ENCODE data around the gene ATF7IP2. TPM values are rescaled to one million over a fixed set of nuclear protein-coding genes. Genes with fewer than 3 reads are reported as not detected.
"Not testable (repeated sequence)": the region's sequence is repeated elsewhere in the genome, so short reads cannot be mapped to it uniquely, and the experiment has no call there.

ATF7IP2 gene
- total RNA-seq, 2 experiments from 2014 or later, result 19.4 to 20.3 TPM

DNA sequence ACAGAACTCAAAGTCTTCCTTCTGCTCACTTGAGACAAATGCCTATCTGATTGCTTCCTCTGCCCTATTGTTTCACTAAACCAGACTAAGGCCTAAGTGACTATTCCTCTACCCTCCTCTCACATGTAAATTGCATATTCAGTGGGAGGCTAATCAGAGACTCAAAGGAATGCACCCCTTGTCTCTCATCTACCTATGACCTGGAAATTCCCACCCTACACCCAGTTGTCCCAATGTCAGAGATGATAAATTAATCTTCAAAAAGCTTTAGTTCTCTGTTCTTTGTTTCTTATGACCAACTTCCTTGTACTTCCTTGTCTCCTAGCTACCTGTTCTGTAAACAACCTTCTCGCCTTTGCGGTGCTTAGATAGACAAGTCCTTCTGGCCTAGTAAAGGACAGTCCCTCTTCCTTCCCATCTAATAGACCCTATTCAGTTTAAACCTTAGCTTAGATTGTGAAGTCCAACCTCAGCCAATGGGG, 118.6 kb downstream of the ATF7IP2 start:
- H3K4me3 Mint-ChIP-seq, result no peak overlapping the region
- H3K36me3 Mint-ChIP-seq, result no peaks in the 10 kb centered on the region
- H3K27me3 Mint-ChIP-seq, result no peaks in the 10 kb centered on the region
- DNase-seq, result no peak
- no peak overlapping the region for H3K27ac Mint-ChIP-seq
- peaks cover 4% of the 10 kb centered on the region for H3K4me1 Mint-ChIP-seq
- peaks cover 4% of the 10 kb centered on the region for H3K9me3 Mint-ChIP-seq

DNA sequence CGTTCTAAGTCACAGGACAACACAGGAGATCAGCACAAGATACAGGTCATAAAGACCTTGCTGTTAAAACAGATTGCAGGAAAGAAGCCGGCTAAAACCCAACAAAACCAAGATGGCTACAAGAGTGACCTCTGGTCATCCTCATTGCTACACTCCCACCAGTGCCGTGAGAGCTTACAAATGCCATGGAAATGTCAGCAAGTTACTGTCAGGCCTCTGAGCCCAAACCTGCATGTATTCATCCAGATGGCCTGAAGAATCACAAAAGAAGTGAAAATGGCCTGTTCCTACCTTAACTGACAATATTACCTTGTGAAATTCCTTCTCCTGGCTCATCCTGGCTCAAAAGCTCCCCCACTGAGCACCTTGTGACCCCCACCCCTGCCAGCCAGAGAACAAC, 119.4 kb downstream of the ATF7IP2 start:
- H3K4me1 Mint-ChIP-seq, H3K9me3 Mint-ChIP-seq, DNase-seq, H3K4me3 Mint-ChIP-seq, H3K36me3 Mint-ChIP-seq, H3K27ac Mint-ChIP-seq, H3K27me3 Mint-ChIP-seq: not testable (repeated sequence)

DNA sequence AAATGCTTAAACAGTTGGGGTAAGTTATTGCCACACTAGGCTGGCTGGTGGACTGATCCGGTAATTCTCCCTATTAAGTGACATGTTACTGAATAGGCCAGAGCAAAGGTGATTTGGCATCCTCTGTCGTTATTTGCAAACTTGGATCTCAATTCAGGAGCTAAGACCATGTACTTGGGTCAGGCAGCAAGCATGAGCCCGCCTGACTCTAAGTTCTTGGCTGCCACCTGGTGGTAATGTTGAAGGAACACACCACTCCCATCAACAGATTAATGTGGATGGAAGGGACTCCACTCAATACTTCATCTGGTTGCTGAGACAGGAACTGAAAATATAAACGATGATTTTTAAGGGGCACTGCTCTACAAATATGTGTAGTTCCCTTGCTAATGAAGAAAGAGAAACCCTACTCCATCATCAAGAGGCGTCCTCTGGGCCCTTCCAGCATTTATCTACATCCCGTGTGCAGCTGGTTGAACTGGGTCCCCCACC, 123.7 kb downstream of the ATF7IP2 start:
- no peaks in the 10 kb centered on the region for H3K27me3 Mint-ChIP-seq
- no peak overlapping the region for H3K27ac Mint-ChIP-seq

DNA sequence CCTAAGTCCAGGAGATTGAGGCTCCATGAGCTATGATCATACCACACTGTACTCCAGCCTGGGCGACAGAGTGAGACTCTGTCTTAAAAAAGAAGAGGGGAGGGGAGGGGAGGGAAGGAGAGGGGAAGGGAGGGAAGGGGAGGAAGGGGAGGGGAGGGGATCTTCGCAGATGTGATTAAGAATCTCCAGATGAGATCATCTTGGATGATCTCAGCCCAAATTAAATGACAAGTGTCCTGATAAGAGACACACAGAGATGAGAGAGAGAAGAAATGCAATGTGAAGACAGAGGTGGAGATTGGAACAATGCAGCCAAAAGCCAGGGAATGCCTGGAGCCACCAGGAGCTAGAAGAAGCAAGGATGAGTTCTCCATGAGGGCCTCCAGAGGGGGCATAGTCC, 124.4 kb downstream of the ATF7IP2 start:
- Mint-ChIP-seq H3K4me3 (no peak overlapping the region), H3K36me3 (no peaks in the 10 kb centered on the region), H3K27me3 (no peaks in the 10 kb centered on the region), H3K4me1 (peaks cover 4% of the 10 kb centered on the region), H3K9me3 (no peaks in the 10 kb centered on the region), H3K27ac (no peak overlapping the region)
- no peak for DNase-seq

More for the DNA sequence above, 123.7 kb downstream of the ATF7IP2 start:
- Mint-ChIP-seq H3K9me3 (peaks cover 4% of the 10 kb centered on the region), H3K4me1 (peaks cover 4% of the 10 kb centered on the region), H3K4me3 (no peak overlapping the region), H3K36me3 (no peaks in the 10 kb centered on the region)
- peak; percentile 54 for DNase-seq

DNA sequence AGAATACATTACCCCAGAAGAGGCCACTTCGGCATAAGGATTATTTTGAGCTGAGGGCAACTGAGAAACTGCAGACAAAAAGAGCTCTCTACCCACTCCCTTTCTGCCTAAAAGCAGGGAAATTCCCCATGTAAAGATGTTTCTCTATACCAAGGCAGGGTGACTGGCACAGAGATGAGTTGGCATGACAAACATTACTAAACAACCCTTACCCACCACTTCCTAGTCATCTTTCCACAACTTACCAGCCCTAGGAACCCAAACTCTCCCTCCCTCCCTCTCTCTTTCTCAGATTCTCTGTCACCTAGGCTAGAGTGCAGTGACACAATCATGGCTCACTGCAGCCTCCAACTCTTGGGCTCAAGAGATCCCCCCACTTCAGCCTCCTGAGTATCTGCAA, 126.0 kb downstream of the ATF7IP2 start:
- Mint-ChIP-seq H3K9me3 (no peaks in the 10 kb centered on the region), H3K4me1 (peaks cover 4% of the 10 kb centered on the region), H3K27ac (no peak overlapping the region), H3K4me3 (no peak overlapping the region), H3K27me3 (no peaks in the 10 kb centered on the region), H3K36me3 (no peaks in the 10 kb centered on the region)
- DNase-seq, result no peak

DNA sequence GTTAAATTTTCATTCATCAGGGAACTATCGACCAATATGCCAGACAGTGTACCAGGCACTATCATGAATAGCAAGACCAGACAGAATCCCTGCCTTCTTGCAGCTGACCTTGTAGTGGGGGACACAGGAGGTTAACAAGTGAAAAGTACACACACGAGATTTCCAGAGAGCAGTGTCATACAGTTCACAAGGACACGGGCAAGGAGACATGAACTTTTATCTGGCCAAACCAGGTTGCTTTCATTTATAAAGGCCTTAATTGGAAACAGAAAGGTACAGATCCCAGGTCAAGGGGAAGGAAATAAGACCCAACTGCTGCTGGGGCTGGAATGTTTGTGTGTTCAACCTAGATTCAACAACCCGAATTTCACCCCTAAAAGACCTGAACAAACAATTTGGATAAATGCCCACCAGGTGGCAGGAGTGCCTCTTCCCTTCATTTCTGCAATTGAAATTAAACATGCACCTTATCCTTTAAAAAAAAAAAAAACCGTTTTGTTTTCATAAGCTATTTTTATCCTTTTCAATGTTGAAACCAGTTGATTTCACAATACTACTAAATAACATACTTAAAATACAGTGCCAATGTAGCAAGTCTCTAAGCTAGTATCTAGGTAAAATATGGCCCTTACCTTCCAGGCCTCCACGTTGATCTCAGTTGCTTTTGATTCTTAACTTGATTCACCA, 128.7 kb downstream of the ATF7IP2 start:
- no peak overlapping the region for H3K27ac Mint-ChIP-seq
- peaks cover 2% of the 10 kb centered on the region for H3K4me1 Mint-ChIP-seq
- DNase-seq, result peak; percentile 30
- peaks cover 7% of the 10 kb centered on the region for H3K27me3 Mint-ChIP-seq
- no peaks in the 10 kb centered on the region for H3K9me3 Mint-ChIP-seq
- no peaks in the 10 kb centered on the region for H3K36me3 Mint-ChIP-seq
- H3K4me3 Mint-ChIP-seq, result no peak overlapping the region

DNA sequence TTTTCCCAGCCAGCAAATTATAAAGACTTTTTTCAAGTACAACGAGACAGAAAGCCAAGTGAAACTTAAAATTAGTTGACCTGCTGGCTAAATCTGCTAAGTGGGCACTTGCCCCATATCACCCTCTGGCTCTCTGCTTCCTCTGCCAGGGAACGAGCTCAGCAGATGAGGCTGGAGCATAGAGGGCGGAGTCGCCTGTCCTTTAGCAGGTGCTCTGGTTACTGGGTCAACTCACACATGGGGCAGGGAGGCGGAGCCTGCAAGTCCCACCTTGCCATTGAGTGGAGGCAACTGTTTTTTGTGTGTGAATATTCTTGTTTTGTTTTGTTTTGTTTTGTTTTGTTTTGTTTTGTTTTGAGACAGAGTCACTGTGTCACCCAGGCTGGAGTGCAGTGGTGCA, 132.0 kb downstream of the ATF7IP2 start:
- no peaks in the 10 kb centered on the region for H3K4me1 Mint-ChIP-seq
- no peak overlapping the region for H3K4me3 Mint-ChIP-seq
- no peaks in the 10 kb centered on the region for H3K36me3 Mint-ChIP-seq
- no peak overlapping the region for H3K27ac Mint-ChIP-seq
- H3K9me3 Mint-ChIP-seq, result no peaks in the 10 kb centered on the region
- H3K27me3 Mint-ChIP-seq, result peaks cover 14% of the 10 kb centered on the region
- no peak for DNase-seq

DNA sequence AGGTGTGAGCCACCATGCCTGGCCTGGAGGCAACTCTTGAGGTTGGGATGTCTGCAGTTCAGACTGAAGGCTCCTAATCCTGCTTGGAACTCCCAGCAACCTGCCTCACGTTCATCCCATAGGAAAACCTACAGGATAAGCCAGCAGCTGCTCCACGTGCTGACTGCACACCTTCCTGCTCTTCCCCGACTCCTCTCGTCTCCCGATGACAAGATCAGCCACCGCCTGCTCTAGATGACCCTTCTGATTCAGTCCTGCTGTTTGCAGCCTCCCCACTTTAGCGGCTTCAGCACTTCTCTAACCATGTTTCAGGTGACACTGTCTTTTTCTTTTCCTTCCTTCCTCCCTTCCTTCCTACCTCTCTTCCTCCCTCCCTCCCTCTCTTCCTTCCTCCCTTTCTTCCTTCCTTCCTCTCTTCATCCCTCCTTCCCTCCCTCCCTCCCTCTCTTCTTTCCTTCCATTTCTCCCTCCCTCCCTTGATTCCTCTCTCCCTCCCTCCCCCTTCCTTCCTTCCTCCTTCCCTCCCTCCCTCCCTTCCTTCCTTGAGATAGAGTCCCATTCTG, 132.7 kb downstream of the ATF7IP2 start:
- Mint-ChIP-seq H3K4me1 (no peaks in the 10 kb centered on the region), H3K27me3 (peaks cover 14% of the 10 kb centered on the region), H3K36me3 (no peaks in the 10 kb centered on the region), H3K27ac (no peak overlapping the region), H3K4me3 (no peak overlapping the region), H3K9me3 (no peaks in the 10 kb centered on the region)
- DNase-seq, result no peak

DNA sequence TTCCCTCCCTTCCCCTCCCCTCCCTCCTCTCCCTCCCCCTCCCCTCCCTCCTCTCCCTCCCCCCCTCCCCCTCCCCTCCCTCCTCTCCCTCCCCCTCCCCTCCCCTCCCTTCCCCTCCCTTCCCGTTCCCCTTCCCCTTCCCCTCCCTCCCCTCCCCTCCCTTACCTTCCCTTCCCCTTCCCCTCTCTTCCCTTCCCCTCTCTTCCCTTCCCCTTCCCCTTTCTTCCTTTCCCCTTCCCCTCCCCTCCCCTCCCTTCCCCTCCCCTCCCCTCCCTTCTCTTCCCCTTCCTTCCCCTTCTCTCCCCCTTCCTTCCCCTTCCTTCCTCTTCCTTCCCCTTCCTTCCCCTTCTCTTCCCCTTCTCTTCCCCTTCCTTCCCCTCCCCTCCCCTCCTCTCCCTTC, 133.4 kb downstream of the ATF7IP2 start:
- Mint-ChIP-seq H3K9me3 (no peaks in the 10 kb centered on the region), H3K4me3 (no peak overlapping the region)

DNA sequence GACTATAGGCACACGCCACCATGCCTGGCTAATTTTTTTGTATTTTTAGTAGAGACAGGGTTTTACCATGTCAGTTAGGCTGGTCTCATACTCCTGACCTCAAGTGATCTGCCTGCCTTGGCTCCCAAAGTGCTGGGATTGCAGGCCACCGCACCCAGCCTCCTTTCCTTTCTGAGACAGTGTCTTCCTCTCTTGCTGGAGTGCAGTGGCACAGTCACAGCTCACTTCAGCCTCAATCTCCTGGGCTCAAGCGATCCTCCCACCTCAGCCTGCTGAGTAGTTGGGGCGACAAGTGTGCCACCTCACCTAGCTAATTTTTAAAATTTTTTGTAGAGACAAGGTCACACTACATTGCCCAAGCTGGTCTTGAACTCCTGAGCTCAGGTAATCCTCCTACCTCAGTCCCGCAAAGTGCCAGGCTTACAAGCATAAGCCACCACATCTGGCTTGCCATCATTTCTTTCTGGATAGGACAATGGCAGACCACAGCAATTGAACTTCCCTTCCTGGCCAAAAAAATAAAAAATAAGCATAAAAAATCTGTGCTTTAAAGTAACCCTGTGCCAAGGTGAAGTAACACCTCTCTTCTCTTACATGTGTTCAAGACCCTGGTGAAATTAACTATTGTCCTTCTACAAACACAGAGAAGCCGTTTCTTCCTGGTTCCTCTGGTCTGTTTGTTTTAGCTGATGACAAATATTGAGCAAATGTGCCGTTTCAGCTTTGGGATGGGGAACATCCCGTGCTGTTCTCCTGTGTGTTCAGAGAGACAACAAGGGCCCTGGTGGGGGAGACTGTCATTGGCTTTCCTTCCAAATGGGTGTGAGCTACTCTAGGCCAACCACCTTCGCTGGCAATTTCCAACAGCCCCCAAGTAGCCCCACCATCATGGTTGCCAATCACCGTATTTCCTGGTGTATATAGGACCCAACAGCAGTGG, 134.3 kb downstream of the ATF7IP2 start:
- Mint-ChIP-seq H3K4me1 (no peaks in the 10 kb centered on the region), H3K27ac (no peak overlapping the region), H3K36me3 (no peaks in the 10 kb centered on the region), H3K27me3 (peaks cover 14% of the 10 kb centered on the region), H3K4me3 (no peak overlapping the region), H3K9me3 (no peaks in the 10 kb centered on the region)
- DNase-seq, result no peak

More for the DNA sequence above, 133.4 kb downstream of the ATF7IP2 start:
- H3K4me1 Mint-ChIP-seq, result no peaks in the 10 kb centered on the region
- no peak for DNase-seq
- peaks cover 14% of the 10 kb centered on the region for H3K27me3 Mint-ChIP-seq
- no peak overlapping the region for H3K27ac Mint-ChIP-seq
- no peaks in the 10 kb centered on the region for H3K36me3 Mint-ChIP-seq

DNA sequence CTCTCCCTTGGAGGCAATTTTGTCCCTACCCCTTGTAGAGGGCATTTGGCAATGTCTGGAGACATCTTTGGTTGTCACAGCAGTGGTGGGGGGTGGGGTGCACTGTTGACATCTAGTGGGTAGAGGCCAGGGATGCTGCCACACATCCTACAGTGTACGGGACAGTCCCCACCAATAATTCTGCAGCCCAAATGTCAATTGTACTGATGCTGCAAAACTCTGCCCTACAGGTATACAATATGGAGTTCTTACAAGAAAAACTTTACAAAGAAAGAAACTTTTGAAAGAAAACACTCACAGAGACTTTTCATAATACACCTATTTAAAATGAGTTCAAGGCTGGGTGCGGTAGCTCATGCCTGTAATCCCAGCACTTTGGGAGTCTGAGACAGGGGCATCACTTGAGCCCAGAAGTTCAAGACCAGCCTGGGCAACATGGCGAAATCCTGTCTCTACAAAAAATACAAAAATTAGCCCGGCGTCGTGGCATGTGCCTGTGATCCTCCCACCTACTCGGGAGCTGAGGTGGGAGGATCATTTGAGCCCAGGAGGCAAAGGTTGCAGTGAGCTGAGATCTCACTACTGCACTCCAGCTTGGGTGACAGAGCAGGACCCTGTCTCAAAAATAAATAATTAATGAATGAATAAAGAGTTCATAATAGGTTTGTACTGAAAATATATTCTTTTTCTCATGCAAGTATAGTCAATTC, 135.2 kb downstream of the ATF7IP2 start:
- H3K4me1 Mint-ChIP-seq, result no peaks in the 10 kb centered on the region
- no peak overlapping the region for H3K27ac Mint-ChIP-seq
- peaks cover 14% of the 10 kb centered on the region for H3K27me3 Mint-ChIP-seq
- no peak overlapping the region for H3K4me3 Mint-ChIP-seq
- no peaks in the 10 kb centered on the region for H3K9me3 Mint-ChIP-seq
- no peak for DNase-seq
- no peaks in the 10 kb centered on the region for H3K36me3 Mint-ChIP-seq

DNA sequence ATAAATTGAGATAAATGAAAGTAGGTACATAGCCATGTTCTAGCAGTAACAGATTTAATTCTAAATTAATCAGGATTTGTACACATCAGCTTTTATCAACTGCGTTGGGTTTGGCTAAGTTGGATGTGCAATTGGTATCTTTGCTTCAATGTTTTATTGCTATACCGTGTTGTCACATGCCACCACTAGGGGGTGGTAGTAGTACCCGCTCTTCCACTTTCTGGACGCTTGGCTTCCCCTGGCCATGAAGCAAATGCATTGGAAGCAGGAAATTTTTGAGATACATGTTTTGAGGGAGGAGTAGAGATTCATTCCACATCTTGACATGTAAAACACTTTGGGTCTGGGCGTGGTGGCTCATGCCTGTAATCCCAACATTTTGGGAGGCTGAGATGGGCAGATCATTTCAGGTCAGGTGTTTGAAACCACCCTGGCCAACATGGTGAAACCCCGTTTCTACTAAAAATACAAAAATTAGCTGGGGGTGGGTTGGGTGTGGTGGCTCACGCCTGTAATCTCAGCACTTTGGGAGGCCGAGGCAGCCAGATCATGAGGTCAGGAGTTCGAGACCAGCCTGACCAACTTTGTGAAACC, 135.9 kb downstream of the ATF7IP2 start:
- Mint-ChIP-seq H3K27me3 (peaks cover 14% of the 10 kb centered on the region), H3K4me1 (no peaks in the 10 kb centered on the region)

DNA sequence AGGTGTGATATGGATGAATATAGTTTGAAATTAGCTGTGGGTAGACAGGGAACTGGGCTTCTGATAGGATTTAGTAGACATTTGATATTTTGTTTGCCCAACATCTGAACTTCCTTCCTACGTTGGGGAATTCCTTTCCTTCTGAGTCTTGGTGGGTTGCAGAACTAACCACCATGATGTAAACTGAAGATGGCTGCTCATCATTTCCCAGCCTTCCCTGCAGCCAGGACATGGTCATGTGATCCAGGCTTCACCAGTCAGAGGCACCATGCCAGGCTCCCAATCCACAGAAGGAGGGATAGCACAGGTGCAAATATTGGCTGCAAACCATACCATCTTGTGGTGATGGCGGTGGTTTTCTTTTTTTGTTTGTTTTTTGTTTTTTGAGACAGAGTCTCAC, 137.1 kb downstream of the ATF7IP2 start:
- DNase-seq, result no peak
- Mint-ChIP-seq H3K36me3 (no peaks in the 10 kb centered on the region), H3K4me3 (no peak overlapping the region), H3K9me3 (no peaks in the 10 kb centered on the region), H3K27me3 (peaks cover 14% of the 10 kb centered on the region), H3K4me1 (no peaks in the 10 kb centered on the region), H3K27ac (no peak overlapping the region)

More for the DNA sequence above, 135.9 kb downstream of the ATF7IP2 start:
- H3K27ac Mint-ChIP-seq, result no peak overlapping the region
- no peak overlapping the region for H3K4me3 Mint-ChIP-seq
- no peaks in the 10 kb centered on the region for H3K36me3 Mint-ChIP-seq
- H3K9me3 Mint-ChIP-seq, result no peaks in the 10 kb centered on the region
- DNase-seq, result peak; percentile 4

DNA sequence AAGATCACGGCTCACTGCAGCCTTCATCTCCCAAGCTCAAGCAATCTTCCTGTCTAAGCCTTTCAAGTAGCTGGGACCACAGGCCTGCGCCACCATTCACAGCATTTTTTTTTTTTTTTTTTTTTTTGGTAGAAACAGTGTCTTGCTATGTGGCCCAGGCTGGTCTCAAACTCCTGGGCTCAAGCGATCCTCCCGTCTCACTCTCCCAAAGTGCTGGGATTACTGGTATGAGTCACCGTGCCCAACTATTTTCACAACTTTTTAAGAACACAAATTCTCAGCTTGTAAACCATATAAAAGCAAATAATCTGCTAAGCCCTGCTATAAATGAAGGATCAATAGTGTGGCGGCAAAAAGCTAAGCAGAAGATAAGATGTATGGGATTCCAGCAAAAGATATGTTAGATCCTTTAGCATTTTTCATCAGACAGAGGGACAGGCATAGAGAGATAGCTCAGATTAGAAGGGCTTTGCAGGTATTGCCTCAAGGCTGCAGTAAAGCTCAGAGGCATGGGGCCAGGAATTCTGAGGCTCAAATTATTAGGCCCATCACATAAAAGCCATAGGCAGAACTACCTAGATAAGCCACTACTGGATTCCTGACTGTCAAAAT, 139.5 kb downstream of the ATF7IP2 start:
- DNase-seq, result no peak
- Mint-ChIP-seq H3K9me3 (no peaks in the 10 kb centered on the region), H3K4me3 (no peak overlapping the region), H3K27me3 (peaks cover 7% of the 10 kb centered on the region), H3K36me3 (no peaks in the 10 kb centered on the region), H3K27ac (no peak overlapping the region), H3K4me1 (no peaks in the 10 kb centered on the region)

Data from activated naive CD8-positive, alpha-beta T cell treated with anti-CD3 and anti-CD28 coated beads for 36 hours (primary cell).